ENCODE measurements around the gene SIGLEC1.

DNA sequence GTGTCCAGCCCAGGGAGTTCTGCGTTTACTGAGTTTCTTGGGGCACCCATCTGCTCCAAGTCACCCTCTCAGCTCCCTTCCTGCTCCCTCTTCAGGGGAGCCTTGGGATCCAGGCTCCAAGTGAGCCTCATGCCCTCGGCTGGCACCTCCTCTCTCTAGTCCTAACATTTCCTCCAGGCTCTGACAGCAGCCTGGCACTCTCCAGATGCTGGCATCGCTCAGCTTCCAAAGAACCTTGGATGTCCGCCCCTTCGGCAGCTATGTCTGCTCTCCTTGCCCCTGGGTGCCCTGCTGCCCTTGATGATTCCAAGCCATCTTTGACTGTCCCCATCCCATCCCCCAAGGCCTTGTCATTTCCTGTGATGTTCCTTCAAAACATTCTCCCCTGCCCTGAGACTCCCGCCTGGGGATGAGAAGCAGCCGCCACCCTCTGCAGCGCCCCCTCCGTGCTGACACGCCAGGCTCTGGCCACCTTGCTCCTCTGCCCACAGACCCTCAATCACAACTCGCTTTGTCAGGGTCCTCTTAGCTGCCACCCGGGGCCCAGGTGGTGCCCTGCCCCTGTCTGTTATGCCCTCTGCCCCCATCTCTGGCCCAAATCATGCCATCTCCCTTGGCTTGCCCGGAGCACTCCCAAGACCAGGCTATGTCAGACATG is 42.6 kb downstream of the SIGLEC1 start:
- no peak for TF ChIP-seq SIX5 (IDR thresholded peaks at IDR 0.05; ENCODE audit: low read depth, low read length, severe bottlenecking)
- no peak for TF ChIP-seq SREBF1 (IDR thresholded peaks at IDR 0.05; ENCODE audit: low read length)
- TF ChIP-seq LARP7 (IDR thresholded peaks at IDR 0.05) = no peak
- TF ChIP-seq GABPA (IDR thresholded peaks at IDR 0.05; ENCODE audit: low read depth) = no peak
- no peak for TF ChIP-seq POLR2AphosphoS5 (IDR thresholded peaks at IDR 0.05; ENCODE audit: low read length)
